ENCODE results near the gene CCDC197.
A peak's percentile ranks its signal among the peaks of the same experiment; 100 is the strongest.

CCDC197 gene

GRCh38 chr14:93974299-93974698 lies 22.8 kb upstream of the CCDC197 start:
- intact Hi-C loops (cut with DNase I) = no loop called here
- DNase-seq = no peak

- DNase-seq = peak in 18 of 42 donors; percentile 17 to 75 (median 42)
- intact Hi-C loops (cut with DNase I) = no loop called here
These were observed 22.3 kb upstream of the CCDC197 start for GRCh38 chr14:93974833-93975232.

GRCh38 chr14:93975791-93976476 lies 21.2 kb upstream of the CCDC197 start:
- intact Hi-C loops (cut with DNase I) = no loop called here
- DNase-seq = no peak

GRCh38 chr14:93976477-93977057 lies 20.5 kb upstream of the CCDC197 start, which contains the start of gene ASB2:
ASB2 (minus strand) TSS chr14:93976570; CDS start chr14:93964539, 12,031 bp downstream.
- DNase-seq = peak in 2 of 42 donors; percentile 3 to 49
- intact Hi-C loops (cut with DNase I) = no loop called here

GRCh38 chr14:93977171-93977570 lies 19.9 kb upstream of the CCDC197 start:
- DNase-seq = no peak

GRCh38 chr14:93977790-93978581 lies 19.1 kb upstream of the CCDC197 start:
- intact Hi-C loops (cut with DNase I) = no loop called here
- DNase-seq = no peak

More at GRCh38 chr14:93977171-93977570, 19.9 kb upstream of the CCDC197 start:
- intact Hi-C loops (cut with DNase I) = no loop called here

GRCh38 chr14:93978735-93979134 lies 18.4 kb upstream of the CCDC197 start:
- intact Hi-C loops (cut with DNase I) = no loop called here
- DNase-seq = no peak

- intact Hi-C loops (cut with DNase I) = no loop called here
- DNase-seq = peak in 2 of 42 donors; percentile 20 to 61
These were observed 16.5 kb upstream of the CCDC197 start for GRCh38 chr14:93980456-93981201.

GRCh38 chr14:93981316-93982229 lies 15.5 kb upstream of the CCDC197 start:
- intact Hi-C loops (cut with DNase I) = no loop called here
- no peak for DNase-seq

- intact Hi-C loops (cut with DNase I) = no loop called here
- DNase-seq = no peak
These were observed 14.7 kb upstream of the CCDC197 start for GRCh38 chr14:93982230-93983007.

GRCh38 chr14:93984070-93984469 lies 13.0 kb upstream of the CCDC197 start:
- intact Hi-C loops (cut with DNase I) = no loop called here

GRCh38 chr14:93984987-93985410 lies 12.1 kb upstream of the CCDC197 start:
- peak; percentile 24 to 89 (median 62) for DNase-seq
- intact Hi-C loops (cut with DNase I) = no loop called here

More at GRCh38 chr14:93984070-93984469, 13.0 kb upstream of the CCDC197 start:
- DNase-seq = no peak

- intact Hi-C loops (cut with DNase I) = no loop called here
- DNase-seq = no peak
These were observed 10.1 kb upstream of the CCDC197 start for GRCh38 chr14:93986955-93987354.

GRCh38 chr14:93987376-93987775 lies 9.7 kb upstream of the CCDC197 start:
- no peak for DNase-seq
- intact Hi-C loops (cut with DNase I) = no loop called here

- intact Hi-C loops (cut with DNase I) = no loop called here
- no peak for DNase-seq
These were observed 9.2 kb upstream of the CCDC197 start for GRCh38 chr14:93987815-93988476.

- intact Hi-C loops (cut with DNase I) = no loop called here
These were observed 7.2 kb upstream of the CCDC197 start for GRCh38 chr14:93989939-93990338.

GRCh38 chr14:93991212-93991611 lies 5.9 kb upstream of the CCDC197 start:
- DNase-seq = no peak
- intact Hi-C loops (cut with DNase I) = no loop called here

More at GRCh38 chr14:93989939-93990338, 7.2 kb upstream of the CCDC197 start:
- DNase-seq = no peak

All from head of caudate nucleus (tissue), 42 donors.